Measurements from ENCODE around the gene NELL1.

Gene NELL1

GRCh38 chr11:21185959-21186358 is 516.6 kb downstream of the NELL1 start:
- DNase-seq = no peak
- Histone ChIP-seq H3K27me3 (no peaks in the 10 kb centered on the region), H3K4me3 (no peak overlapping the region), H3K36me3 (no peaks in the 10 kb centered on the region), H3K9me3 (no peaks in the 10 kb centered on the region), H3K4me1 (no peaks in the 10 kb centered on the region), H3K27ac (no peak overlapping the region)
- intact Hi-C loops (cut with DNase I; ENCODE audit: low total_unique reads) = no loop called here
- no peak for TF ChIP-seq CTCF (IDR thresholded peaks at IDR 0.05)

GRCh38 chr11:21190181-21190580 is 520.8 kb downstream of the NELL1 start:
- H3K36me3 ChIP-seq = no peaks in the 10 kb centered on the region
- intact Hi-C loops (cut with DNase I; ENCODE audit: low total_unique reads) = no loop called here
- no peaks in the 10 kb centered on the region for H3K4me1 ChIP-seq
- no peak for TF ChIP-seq CTCF (IDR thresholded peaks at IDR 0.05)
- no peaks in the 10 kb centered on the region for H3K27me3 ChIP-seq
- H3K27ac ChIP-seq = no peak overlapping the region
- no peaks in the 10 kb centered on the region for H3K9me3 ChIP-seq
- DNase-seq = no peak
- H3K4me3 ChIP-seq = no peak overlapping the region

- Histone ChIP-seq H3K36me3 (no peaks in the 10 kb centered on the region), H3K4me3 (no peak overlapping the region), H3K4me1 (no peaks in the 10 kb centered on the region), H3K27ac (no peak overlapping the region), H3K27me3 (no peaks in the 10 kb centered on the region), H3K9me3 (no peaks in the 10 kb centered on the region)
- intact Hi-C loops (cut with DNase I; ENCODE audit: low total_unique reads) = no loop called here
- TF ChIP-seq CTCF (IDR thresholded peaks at IDR 0.05) = no peak
- no peak for DNase-seq
Measured at GRCh38 chr11:21195995-21196394, 526.6 kb downstream of the NELL1 start.

- Histone ChIP-seq H3K9me3 (no peaks in the 10 kb centered on the region), H3K4me1 (no peaks in the 10 kb centered on the region), H3K27ac (no peak overlapping the region), H3K36me3 (no peaks in the 10 kb centered on the region), H3K4me3 (no peak overlapping the region), H3K27me3 (no peaks in the 10 kb centered on the region)
- intact Hi-C loops (cut with DNase I; ENCODE audit: low total_unique reads) = no loop called here
- DNase-seq = no peak
- no peak for TF ChIP-seq CTCF (IDR thresholded peaks at IDR 0.05)
Measured at GRCh38 chr11:21198498-21198897, 529.1 kb downstream of the NELL1 start.

- no peaks in the 10 kb centered on the region for H3K4me1 ChIP-seq
- no peaks in the 10 kb centered on the region for H3K36me3 ChIP-seq
- no peaks in the 10 kb centered on the region for H3K9me3 ChIP-seq
- no peak for TF ChIP-seq CTCF (IDR thresholded peaks at IDR 0.05)
- DNase-seq = no peak
- no peak overlapping the region for H3K27ac ChIP-seq
- intact Hi-C loops (cut with DNase I; ENCODE audit: low total_unique reads) = no loop called here
- no peaks in the 10 kb centered on the region for H3K27me3 ChIP-seq
- no peak overlapping the region for H3K4me3 ChIP-seq
Measured at GRCh38 chr11:21205205-21205604, 535.8 kb downstream of the NELL1 start.

- intact Hi-C loops (cut with DNase I; ENCODE audit: low total_unique reads) = no loop called here
Measured at GRCh38 chr11:21225860-21226259, 556.5 kb downstream of the NELL1 start.

More at GRCh38 chr11:21225860-21226259, 556.5 kb downstream of the NELL1 start:
- Histone ChIP-seq H3K4me3 (no peak overlapping the region), H3K27ac (no peak overlapping the region), H3K9me3 (no peaks in the 10 kb centered on the region), H3K27me3 (no peaks in the 10 kb centered on the region), H3K4me1 (no peaks in the 10 kb centered on the region), H3K36me3 (no peaks in the 10 kb centered on the region)
- DNase-seq = no peak
- no peak for TF ChIP-seq CTCF (IDR thresholded peaks at IDR 0.05)

Measured in tibial artery (tissue), 4 donors.